Upper lobe of right lung (tissue), 1 donor: ENCODE measurements around the gene SUGCT. TPM values are rescaled to one million over a fixed set of nuclear protein-coding genes. Genes with fewer than 3 reads are reported as not detected.
A peak's percentile ranks its signal among the peaks of the same experiment; 100 is the strongest.
"Not testable (repeated sequence)": the region's sequence is repeated elsewhere in the genome, so short reads cannot be mapped to it uniquely, and the experiment has no call there.

Experiments used
- ATAC-seq: fragments of 200-7000 bp; cut with Tn5 transposase; one replicate; pipeline ENCODE4 v1.9.1; 2020; ENCODE audit warnings: mild to moderate bottlenecking, moderate library complexity
- DNase-seq: peaks from one replicate; pipeline ENCODE4 v3.0.0-alpha.2; 2020
- H3K27ac ChIP-seq: fragments of 200-600 bp; one replicate; pipeline ENCODE4 v1.8.0; 2022
- H3K27me3 ChIP-seq: fragments of 200-600 bp; one replicate; pipeline ENCODE4 v1.8.0; 2022; ENCODE audit warnings: mild to moderate bottlenecking
- H3K36me3 ChIP-seq: fragments of 200-600 bp; one replicate; pipeline ENCODE4 v1.8.0; 2022
- H3K4me1 ChIP-seq: fragments of 200-600 bp; one replicate; pipeline ENCODE4 v1.8.0; 2022
- H3K4me3 ChIP-seq: fragments of 200-600 bp; one replicate; pipeline ENCODE4 v1.8.0; 2022; ENCODE audit warnings: mild to moderate bottlenecking
- H3K9me3 ChIP-seq: fragments of 200-600 bp; one replicate; pipeline ENCODE4 v1.8.0; 2022
- intact Hi-C: fragments of 100-400 bp; cut with DNase I; formaldehyde crosslinking; loops from one replicate; pipeline ENCODE4 v1.11.0; 2022
- total RNA-seq: library from RNA; stranded (reverse); fragmentation: NEBNext Ultra II Directional; extraction: Animal tissue kit (Norgen Biotek cat#: 25700); gene quantifications from one replicate; pipeline ENCODE4 v1.2.1, GENCODE V29; 2021
- TF ChIP-seq, protein P1 (sequence below): fragments of 200-600 bp; IDR thresholded peaks from one replicate; pipeline ENCODE4 v1.8.0; 2022; ENCODE audit warnings: antibody characterized with exemption
- donor health status: DM: no; HTN: yes; CAD: no; lungs with severe emphysema.

The SUGCT gene
- total RNA-seq, 1 donor from 2014 or later, result 4.1 TPM

DNA sequence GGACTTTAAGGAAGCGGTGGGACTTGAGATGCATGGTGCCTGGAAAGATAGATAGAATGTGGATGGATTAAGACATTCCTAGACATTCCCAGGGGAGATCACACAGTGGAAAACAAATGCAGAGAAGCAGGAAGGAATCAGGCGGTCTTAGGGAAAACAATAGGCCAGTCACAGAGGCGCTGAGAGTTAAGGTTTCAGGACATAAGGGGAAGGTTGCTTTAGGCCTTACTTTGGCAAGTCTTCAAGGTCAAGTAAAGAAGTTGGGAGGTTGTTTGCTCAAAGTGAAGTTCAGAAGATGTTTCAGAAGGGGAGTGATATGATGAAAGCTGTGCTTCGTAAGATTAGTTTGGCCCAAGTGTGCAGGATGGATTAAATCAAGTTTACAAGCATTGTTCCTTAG, 109.4 kb downstream of the SUGCT start:
- no peak overlapping the region for H3K27ac ChIP-seq
- H3K4me3 ChIP-seq, result no peak overlapping the region
- no peak for DNase-seq
- TF ChIP-seq, protein P1, sequence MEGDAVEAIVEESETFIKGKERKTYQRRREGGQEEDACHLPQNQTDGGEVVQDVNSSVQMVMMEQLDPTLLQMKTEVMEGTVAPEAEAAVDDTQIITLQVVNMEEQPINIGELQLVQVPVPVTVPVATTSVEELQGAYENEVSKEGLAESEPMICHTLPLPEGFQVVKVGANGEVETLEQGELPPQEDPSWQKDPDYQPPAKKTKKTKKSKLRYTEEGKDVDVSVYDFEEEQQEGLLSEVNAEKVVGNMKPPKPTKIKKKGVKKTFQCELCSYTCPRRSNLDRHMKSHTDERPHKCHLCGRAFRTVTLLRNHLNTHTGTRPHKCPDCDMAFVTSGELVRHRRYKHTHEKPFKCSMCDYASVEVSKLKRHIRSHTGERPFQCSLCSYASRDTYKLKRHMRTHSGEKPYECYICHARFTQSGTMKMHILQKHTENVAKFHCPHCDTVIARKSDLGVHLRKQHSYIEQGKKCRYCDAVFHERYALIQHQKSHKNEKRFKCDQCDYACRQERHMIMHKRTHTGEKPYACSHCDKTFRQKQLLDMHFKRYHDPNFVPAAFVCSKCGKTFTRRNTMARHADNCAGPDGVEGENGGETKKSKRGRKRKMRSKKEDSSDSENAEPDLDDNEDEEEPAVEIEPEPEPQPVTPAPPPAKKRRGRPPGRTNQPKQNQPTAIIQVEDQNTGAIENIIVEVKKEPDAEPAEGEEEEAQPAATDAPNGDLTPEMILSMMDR, result no peak
- intact Hi-C loops, result no loop called here
- H3K36me3 ChIP-seq, result no peaks in the 10 kb centered on the region
- no peaks in the 10 kb centered on the region for H3K9me3 ChIP-seq
- no peak for ATAC-seq
- H3K4me1 ChIP-seq, result no peaks in the 10 kb centered on the region
- H3K27me3 ChIP-seq, result no peaks in the 10 kb centered on the region

DNA sequence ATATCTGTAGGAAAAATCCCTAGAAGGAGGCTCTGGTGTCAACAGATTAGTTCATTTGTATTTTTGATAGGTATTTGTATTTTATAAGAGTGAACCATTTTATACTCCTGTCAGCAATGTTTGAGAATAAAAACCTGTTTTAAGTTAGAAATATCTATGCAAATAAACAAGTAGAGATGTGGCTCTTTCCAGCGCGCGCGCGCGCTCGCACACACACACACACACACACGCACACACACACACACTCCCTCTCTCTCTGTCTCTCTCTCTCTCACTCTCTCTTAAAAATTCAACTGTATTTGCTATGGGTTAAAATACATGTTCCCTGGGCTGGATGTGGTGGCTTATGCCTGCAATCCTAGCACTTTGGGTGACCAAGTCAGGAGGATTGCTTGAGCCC, 113.9 kb downstream of the SUGCT start:
- TF ChIP-seq, protein P1, result no peak

DNA sequence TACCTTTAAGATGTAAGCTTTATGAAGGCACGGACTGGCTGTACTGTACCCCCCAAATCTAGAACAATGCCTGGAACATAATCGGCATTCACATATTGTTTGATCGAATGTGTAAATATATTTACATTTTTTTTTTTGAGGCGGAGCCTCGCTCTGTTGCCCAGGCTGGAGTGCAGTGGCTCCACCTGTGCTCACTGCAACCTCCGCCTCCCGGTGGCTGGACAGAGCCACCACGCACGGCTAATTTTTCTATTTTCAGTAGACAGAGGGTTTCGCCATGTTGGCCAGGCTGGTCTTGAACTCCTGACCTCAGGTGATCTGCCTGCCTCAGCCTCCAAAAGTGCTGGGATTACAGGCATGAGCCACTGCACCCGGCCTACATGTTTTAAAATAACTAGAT, 118.6 kb downstream of the SUGCT start:
- H3K27ac ChIP-seq, DNase-seq, H3K4me3 ChIP-seq, H3K27me3 ChIP-seq, ATAC-seq, H3K4me1 ChIP-seq, H3K36me3 ChIP-seq, H3K9me3 ChIP-seq, intact Hi-C loops: not testable (repeated sequence)

More for the DNA sequence above, 113.9 kb downstream of the SUGCT start:
- no peaks in the 10 kb centered on the region for H3K4me1 ChIP-seq
- no peaks in the 10 kb centered on the region for H3K27me3 ChIP-seq
- DNase-seq (no peak), ATAC-seq (no peak)
- no peaks in the 10 kb centered on the region for H3K36me3 ChIP-seq
- no peak overlapping the region for H3K4me3 ChIP-seq
- H3K9me3 ChIP-seq, result no peaks in the 10 kb centered on the region
- no peak overlapping the region for H3K27ac ChIP-seq
- intact Hi-C loops, result no loop called here

DNA sequence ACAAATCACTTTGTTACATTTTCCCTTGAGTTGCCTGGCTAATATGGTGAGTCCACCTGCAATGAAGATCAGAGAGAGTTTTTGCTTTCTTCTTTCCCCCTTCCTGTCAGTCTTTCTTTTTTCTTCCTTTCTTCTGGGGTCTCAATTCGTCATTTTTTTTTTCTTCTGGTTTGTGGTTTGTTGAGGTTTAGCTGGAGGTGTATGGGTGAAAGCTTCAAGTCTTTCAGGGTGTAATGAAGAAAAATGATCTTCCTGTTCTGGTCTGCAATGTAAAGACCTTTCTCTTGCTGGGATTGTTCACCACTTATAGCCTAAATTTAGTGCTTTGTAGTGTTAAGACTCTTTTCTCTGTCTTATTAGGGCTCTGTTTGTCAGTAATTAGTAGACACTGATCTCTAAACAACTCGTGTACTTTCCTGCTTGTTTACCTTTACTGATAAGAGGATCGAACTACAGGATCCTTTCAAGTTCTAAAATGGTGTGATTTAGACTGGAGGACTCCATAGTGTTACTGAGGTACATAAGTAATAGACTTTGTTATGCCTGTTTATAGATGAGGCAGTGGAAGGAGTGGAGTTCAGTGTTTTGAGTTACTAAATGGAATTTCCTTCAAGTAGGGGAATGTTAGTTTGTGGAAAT, 129.1 kb downstream of the SUGCT start:
- no peak overlapping the region for H3K27ac ChIP-seq
- no peak for DNase-seq
- no peak overlapping the region for H3K4me3 ChIP-seq
- TF ChIP-seq, protein P1, result no peak
- no peaks in the 10 kb centered on the region for H3K4me1 ChIP-seq
- intact Hi-C loops, result no loop called here
- H3K27me3 ChIP-seq, result no peaks in the 10 kb centered on the region
- H3K9me3 ChIP-seq, result no peaks in the 10 kb centered on the region
- ATAC-seq, result no peak
- no peaks in the 10 kb centered on the region for H3K36me3 ChIP-seq

DNA sequence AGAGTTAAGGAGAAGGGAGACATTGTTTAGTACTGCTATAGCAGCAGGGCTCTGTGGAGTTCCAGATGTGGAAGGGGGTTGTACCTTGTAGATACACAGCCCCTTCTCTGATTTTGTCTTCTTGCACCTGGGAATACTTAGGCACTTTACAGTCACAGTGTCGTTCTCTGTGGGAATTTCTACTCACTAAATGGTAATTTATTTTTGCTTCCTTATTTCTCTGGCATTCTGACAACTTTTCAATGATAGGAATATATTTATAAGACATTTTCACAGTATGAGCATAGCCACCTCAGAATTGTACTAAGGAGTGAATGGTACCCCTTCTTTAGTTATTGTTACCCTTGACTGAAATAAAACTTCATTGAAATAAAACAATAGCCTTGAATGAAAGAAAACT, 132.8 kb downstream of the SUGCT start:
- no peak overlapping the region for H3K4me3 ChIP-seq
- no peak for DNase-seq
- H3K27ac ChIP-seq, result no peak overlapping the region
- no peaks in the 10 kb centered on the region for H3K36me3 ChIP-seq
- no peak for ATAC-seq
- TF ChIP-seq, protein P1, result no peak
- no peaks in the 10 kb centered on the region for H3K27me3 ChIP-seq
- no peaks in the 10 kb centered on the region for H3K4me1 ChIP-seq
- no peaks in the 10 kb centered on the region for H3K9me3 ChIP-seq
- intact Hi-C loops, result no loop called here

DNA sequence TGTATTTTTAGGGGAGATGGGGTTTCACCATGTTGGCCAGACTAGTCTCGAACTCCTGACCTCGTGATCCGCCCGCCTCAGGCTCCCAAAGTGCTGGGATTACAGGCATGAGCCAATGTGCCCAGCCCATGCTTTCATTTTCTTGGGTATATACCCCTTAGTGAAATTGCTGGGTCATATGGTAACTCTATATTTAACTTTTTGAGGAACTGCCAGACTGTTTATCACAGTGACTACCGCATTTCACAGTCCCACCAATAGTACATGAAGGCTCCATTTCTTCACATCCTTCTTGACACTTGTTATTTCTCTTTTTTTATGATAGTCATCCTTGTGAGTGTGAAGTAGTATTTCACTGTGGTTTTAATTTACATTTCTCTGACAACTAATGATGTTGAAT, 134.0 kb downstream of the SUGCT start:
- H3K4me1 ChIP-seq, H3K27me3 ChIP-seq, H3K27ac ChIP-seq, intact Hi-C loops, H3K9me3 ChIP-seq, H3K4me3 ChIP-seq, H3K36me3 ChIP-seq, DNase-seq: not testable (repeated sequence)
- ATAC-seq, result peak; percentile 96

DNA sequence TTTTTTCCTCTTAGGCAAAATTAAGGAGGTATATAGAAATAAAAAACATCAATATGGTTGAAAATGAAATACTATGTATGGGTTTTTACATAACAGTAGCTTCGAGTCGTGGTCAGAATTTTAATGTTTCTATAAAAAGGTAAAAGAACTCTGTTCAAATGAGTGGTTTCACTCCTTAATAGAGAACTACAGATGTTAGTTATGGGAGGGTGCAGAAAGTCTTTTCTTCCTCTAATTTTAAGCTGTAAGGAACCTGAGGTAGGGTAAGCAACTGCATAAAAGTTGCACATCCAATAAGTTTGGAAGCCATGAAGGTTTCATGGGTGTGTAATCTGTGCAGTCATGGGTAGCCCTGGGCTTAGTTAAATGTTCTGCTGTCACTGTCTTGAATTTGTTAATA, 141.3 kb downstream of the SUGCT start:
- Histone ChIP-seq H3K27me3 (no peaks in the 10 kb centered on the region), H3K27ac (no peak overlapping the region), H3K4me1 (no peaks in the 10 kb centered on the region), H3K36me3 (no peaks in the 10 kb centered on the region), H3K4me3 (no peak overlapping the region), H3K9me3 (no peaks in the 10 kb centered on the region)
- ATAC-seq (no peak), DNase-seq (no peak)
- intact Hi-C loops, result no loop called here
- TF ChIP-seq, protein P1, result no peak
